ENCODE data around the gene KRCC1.

GRCh38 chr2:88005776-88006175, 49.8 kb downstream of the KRCC1 start:
- TF ChIP-seq PATZ1 (CRISPR knock-in tag; IDR thresholded peaks at IDR 0.05; ENCODE audit: borderline replicate concordance), result no peak
- no peak for TF ChIP-seq ESRRG (CRISPR knock-in tag; IDR thresholded peaks at IDR 0.05)
- no peak for TF ChIP-seq RARB (CRISPR knock-in tag; IDR thresholded peaks at IDR 0.05)
- TF ChIP-seq ZNF565 (CRISPR knock-in tag; conservative IDR thresholded peaks at IDR 0.05; ENCODE audit: low read depth), result no peak
- TF ChIP-seq ARNTL (CRISPR knock-in tag; IDR thresholded peaks at IDR 0.05; ENCODE audit: borderline replicate concordance, low read depth), result no peak
- no peak for TF ChIP-seq CSDC2 (CRISPR knock-in tag; IDR thresholded peaks at IDR 0.05)
- no peak for TF ChIP-seq ZFP3 (CRISPR knock-in tag; IDR thresholded peaks at IDR 0.05)
- TF ChIP-seq ZC3H10 (CRISPR knock-in tag; IDR thresholded peaks at IDR 0.05), result no peak
- no peak for TF ChIP-seq ISL1 (CRISPR knock-in tag; IDR thresholded peaks at IDR 0.05)
- TF ChIP-seq CSRNP3 (CRISPR knock-in tag; IDR thresholded peaks at IDR 0.05), result no peak
- TF ChIP-seq CREB5 (CRISPR knock-in tag; IDR thresholded peaks at IDR 0.05; ENCODE audit: low read depth), result no peak
- no peak for TF ChIP-seq OSR1 (CRISPR knock-in tag; IDR thresholded peaks at IDR 0.05)
- TF ChIP-seq ZNF70 (CRISPR knock-in tag; IDR thresholded peaks at IDR 0.05), result no peak

All from SK-N-SH treated with all-trans-retinoic acid at 6 μM for 48 hours (cell line).